ENCODE results near the gene LAMB1. TPM values are rescaled to one million over a fixed set of nuclear protein-coding genes. Genes with fewer than 3 reads are reported as not detected.

LAMB1 gene
- total and polyA plus RNA-seq, 2 of the 13 experiments (the other 11 are each of a cell fraction or from before 2014, with no cell fraction given): 109 to 124 TPM

- TF ChIP-seq CHD4 (IDR thresholded peaks at IDR 0.05; ENCODE audit: borderline replicate concordance, low read length) (peak; percentile 69; the same call in 1 of the 2 replicates), ERF (CRISPR knock-in tag; IDR thresholded peaks at IDR 0.05) (0 out of 2 replicates have a peak, but pooled peaks have one; percentile 36), NAIF1 (CRISPR knock-in tag; IDR thresholded peaks at IDR 0.05; ENCODE audit: borderline replicate concordance) (peak; percentile 38; the same call in 1 of the 2 replicates), ZBTB43 (CRISPR knock-in tag; conservative IDR thresholded peaks at IDR 0.05) (no peak), ZFX (CRISPR knock-in tag; IDR thresholded peaks at IDR 0.05; ENCODE audit: low read depth) (no peak)
These were observed 1.5 kb upstream of the LAMB1 start (continued) for GRCh38 chr7:108004220-108005142.

GRCh38 chr7:108003599-108003935, 606 bp upstream of the LAMB1 start:
- Histone ChIP-seq H3K27me3 (ENCODE audit: control insufficient read depth in 1 of 2, insufficient read depth in 2 of 2, low read length in 2 of 2) (no peaks in the 10 kb centered on the region), H3K36me3 (replicated peaks in 1 of 2; ENCODE audit: control insufficient read depth in 1 of 2, insufficient read depth in 2 of 2, low read length in 2 of 2) (no peaks in the 10 kb centered on the region), H4K20me1 (ENCODE audit: insufficient read depth, low read length) (no peaks in the 10 kb centered on the region), H3K79me2 (ENCODE audit: insufficient read depth, low read length) (peaks cover 13% of the 10 kb centered on the region), H3K4me3 (replicated peaks in 1 of 3; ENCODE audit: insufficient read depth in 1 of 3, low read depth in 2 of 3, low read length in 3 of 3) (peak overlapping the region; percentile 75 to 93 (median 85)), H2AFZ (ENCODE audit: low read length) (peak overlapping the region; percentile 59), H3K4me1 (ENCODE audit: insufficient read depth, low read length) (peaks cover 87% of the 10 kb centered on the region), H3K4me2 (ENCODE audit: low read depth, low read length) (peak overlapping the region; percentile 88), H3K9ac (ENCODE audit: insufficient read depth, low read depth, low read length) (peak overlapping the region; percentile 81), H3K9me3 (ENCODE audit: low read length) (no peaks in the 10 kb centered on the region), H3K27ac (ENCODE audit: extremely low read length, insufficient read depth, low read length) (peak overlapping the region; percentile 68)
- ATAC-seq (peak; percentile 17), DNase-seq (ENCODE audit: low spot score) (no peak), FAIRE-seq (no peak)
- 2% methylated on average over 13 of the region's 15 CpGs for WGBS (ENCODE audit: low lambda C conversion rate)
- no TSS peak for BruUV-seq (replicated peaks)
- intact Hi-C loops (cut with micrococcal nuclease; ENCODE audit: unreplicated experiment): no loop called here
- in situ Hi-C loops (cut with HindIII; ENCODE audit: extremely low pct_ligation_motif_present, low pct_unique_long_range_greater_than_20kb): no loop called here
- ChIA-PET CTCF (ENCODE audit: low intra/inter-chr PET ratio, low total read pairs) (no interaction called here), POLR2A (interaction anchor here (0.7 to 4.1 kb wide), 11 partner anchors 8 to 91 kb away, joined by 3 to 49 read pairs (median 5); no protein-coding TSS in a partner anchor)
- TF ChIP-seq ELF1 (CRISPR knock-in tag; IDR thresholded peaks at IDR 0.05) (0 out of 2 replicates have a peak, but pooled peaks have one; percentile 6), EP300 (IDR thresholded peaks at IDR 0.05; ENCODE audit: low read depth in 2 of 2, low read length in 2 of 2) (no peak), EP300 (CRISPR knock-in tag; IDR thresholded peaks at IDR 0.05; ENCODE audit: borderline replicate concordance) (0 out of 2 replicates have a peak, but pooled peaks have one; percentile 12), LRRFIP1 (CRISPR knock-in tag; conservative IDR thresholded peaks at IDR 0.05) (no peak), ZNF546 (CRISPR knock-in tag; conservative IDR thresholded peaks at IDR 0.05) (0 out of 2 replicates have a peak, but pooled peaks have one; percentile 39), PRDM10 (CRISPR knock-in tag; IDR thresholded peaks at IDR 0.05; ENCODE audit: low read depth) (0 out of 2 replicates have a peak, but pooled peaks have one; percentile 9), ZNF234 (CRISPR knock-in tag; conservative IDR thresholded peaks at IDR 0.05) (0 out of 2 replicates have a peak, but pooled peaks have one; percentile 50), ZNF460 (CRISPR knock-in tag; IDR thresholded peaks at IDR 0.05; ENCODE audit: borderline replicate concordance) (peak; percentile 85), ZNF207 (IDR thresholded peaks at IDR 0.05; ENCODE audit: borderline replicate concordance) (no peak)

Data from HepG2 (cell line).